BE2C (cell line): ENCODE results near the gene TRPV2.

Source experiments
- DNase-seq: peaks from one replicate; pipeline ENCODE4 v3.0.0-alpha.2; 2020
- H3K27me3 ChIP-seq: fragments of 250-450 bp; sonication (Bioruptor Pico); 2 replicates; pipeline ENCODE4 v1.5.1; 2020; ENCODE audit warnings: mild to moderate bottlenecking
- H3K36me3 ChIP-seq: fragments of 250-450 bp; sonication (Bioruptor Pico); 2 replicates; pipeline ENCODE4 v1.5.1; 2020; ENCODE audit warnings: mild to moderate bottlenecking
- H3K4me1 ChIP-seq: fragments of 250-450 bp; sonication (Bioruptor Pico); 2 replicates; pipeline ENCODE4 v1.5.1; 2020
- H3K4me3 ChIP-seq: 2 replicates; pipeline ENCODE4 v1.5.1; 2011; ENCODE audit warnings: low read depth, low read length
- H3K9me3 ChIP-seq: fragments of 250-450 bp; sonication (Bioruptor Pico); 2 replicates; pipeline ENCODE4 v1.5.1; 2020
- TF ChIP-seq, protein P1 (sequence below): IDR thresholded peaks from 2 replicates; pipeline ENCODE4 v1.5.1; 2012; ENCODE audit warnings: mild to moderate bottlenecking, low read depth, low read length

The TRPV2 gene

DNA sequence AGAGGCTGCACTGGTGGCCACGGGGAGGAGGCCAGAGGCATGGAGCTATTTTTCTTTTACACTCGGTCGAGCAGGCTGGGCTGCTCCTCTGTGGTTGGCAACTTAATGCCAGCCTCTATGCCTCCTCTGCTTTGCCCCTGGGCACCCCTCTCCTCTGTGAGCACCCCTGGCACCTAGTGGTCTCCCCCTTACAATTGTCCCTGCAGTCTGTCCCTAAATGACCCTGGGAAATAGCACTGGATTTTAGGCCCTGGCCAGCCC lies 49.6 kb downstream of the TRPV2 start:
- no peaks in the 10 kb centered on the region for H3K36me3 ChIP-seq
- no peaks in the 10 kb centered on the region for H3K27me3 ChIP-seq
- peaks cover 5% of the 10 kb centered on the region; the same call in 1 of the 2 replicates for H3K4me1 ChIP-seq
- H3K9me3 ChIP-seq, result no peaks in the 10 kb centered on the region
- TF ChIP-seq, protein P1, sequence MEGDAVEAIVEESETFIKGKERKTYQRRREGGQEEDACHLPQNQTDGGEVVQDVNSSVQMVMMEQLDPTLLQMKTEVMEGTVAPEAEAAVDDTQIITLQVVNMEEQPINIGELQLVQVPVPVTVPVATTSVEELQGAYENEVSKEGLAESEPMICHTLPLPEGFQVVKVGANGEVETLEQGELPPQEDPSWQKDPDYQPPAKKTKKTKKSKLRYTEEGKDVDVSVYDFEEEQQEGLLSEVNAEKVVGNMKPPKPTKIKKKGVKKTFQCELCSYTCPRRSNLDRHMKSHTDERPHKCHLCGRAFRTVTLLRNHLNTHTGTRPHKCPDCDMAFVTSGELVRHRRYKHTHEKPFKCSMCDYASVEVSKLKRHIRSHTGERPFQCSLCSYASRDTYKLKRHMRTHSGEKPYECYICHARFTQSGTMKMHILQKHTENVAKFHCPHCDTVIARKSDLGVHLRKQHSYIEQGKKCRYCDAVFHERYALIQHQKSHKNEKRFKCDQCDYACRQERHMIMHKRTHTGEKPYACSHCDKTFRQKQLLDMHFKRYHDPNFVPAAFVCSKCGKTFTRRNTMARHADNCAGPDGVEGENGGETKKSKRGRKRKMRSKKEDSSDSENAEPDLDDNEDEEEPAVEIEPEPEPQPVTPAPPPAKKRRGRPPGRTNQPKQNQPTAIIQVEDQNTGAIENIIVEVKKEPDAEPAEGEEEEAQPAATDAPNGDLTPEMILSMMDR, result no peak
- H3K4me3 ChIP-seq, result no peak overlapping the region
- DNase-seq, result no peak

DNA sequence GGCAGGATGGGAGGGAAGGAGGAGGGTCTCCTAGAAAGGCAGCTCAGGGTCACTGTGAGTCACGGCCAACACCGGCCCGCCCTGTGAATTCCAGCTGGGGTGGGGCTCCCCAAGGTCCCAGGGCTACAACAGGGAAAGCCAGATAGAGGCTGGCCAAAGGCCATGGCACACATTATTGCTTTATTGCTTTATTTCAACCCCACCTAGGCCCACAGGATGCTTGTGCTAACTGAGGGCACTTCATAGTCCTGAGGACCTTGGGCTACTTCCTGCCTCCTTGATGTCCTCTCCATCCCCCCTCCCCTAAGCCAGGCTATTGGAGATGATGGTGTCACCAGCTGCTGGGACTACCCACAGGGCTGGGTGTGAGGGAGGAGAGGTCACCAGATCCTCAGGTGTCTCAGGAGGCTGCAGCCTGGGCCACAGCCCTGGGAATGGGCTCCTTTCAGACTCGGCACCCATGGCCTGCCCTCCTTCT lies 50.5 kb downstream of the TRPV2 start:
- H3K27me3 ChIP-seq, result no peaks in the 10 kb centered on the region
- DNase-seq, result no peak
- TF ChIP-seq, protein P1, result no peak

DNA sequence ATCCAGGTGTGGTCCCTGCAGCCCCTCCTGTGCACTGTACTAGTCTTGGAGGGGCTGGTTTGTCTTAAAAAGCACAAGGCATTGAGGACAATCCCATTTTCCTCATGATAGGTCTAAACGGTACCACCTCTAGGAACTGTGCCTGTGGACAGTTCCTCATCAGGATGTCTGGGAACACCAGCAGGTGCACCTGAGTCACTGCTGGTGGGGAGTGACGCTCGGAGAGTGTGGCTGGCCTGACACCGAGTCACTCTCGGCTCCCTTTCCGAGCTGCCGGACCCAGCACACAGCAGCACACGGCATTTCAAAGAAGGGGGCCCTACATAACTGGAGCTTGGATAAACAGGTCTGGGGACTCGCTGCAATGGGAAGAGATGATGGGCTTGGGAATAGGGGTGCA lies 51.0 kb downstream of the TRPV2 start:
- no peaks in the 10 kb centered on the region for H3K9me3 ChIP-seq
- TF ChIP-seq, protein P1, result no peak
- DNase-seq, result no peak
- H3K4me3 ChIP-seq, result no peak overlapping the region
- no peaks in the 10 kb centered on the region for H3K36me3 ChIP-seq
- no peaks in the 10 kb centered on the region for H3K27me3 ChIP-seq
- H3K4me1 ChIP-seq, result peaks cover 5% of the 10 kb centered on the region; the same call in 1 of the 2 replicates

More for the DNA sequence above, 50.5 kb downstream of the TRPV2 start:
- peaks cover 5% of the 10 kb centered on the region; the same call in 1 of the 2 replicates for H3K4me1 ChIP-seq
- no peaks in the 10 kb centered on the region for H3K36me3 ChIP-seq
- H3K9me3 ChIP-seq, result no peaks in the 10 kb centered on the region
- H3K4me3 ChIP-seq, result no peak overlapping the region

DNA sequence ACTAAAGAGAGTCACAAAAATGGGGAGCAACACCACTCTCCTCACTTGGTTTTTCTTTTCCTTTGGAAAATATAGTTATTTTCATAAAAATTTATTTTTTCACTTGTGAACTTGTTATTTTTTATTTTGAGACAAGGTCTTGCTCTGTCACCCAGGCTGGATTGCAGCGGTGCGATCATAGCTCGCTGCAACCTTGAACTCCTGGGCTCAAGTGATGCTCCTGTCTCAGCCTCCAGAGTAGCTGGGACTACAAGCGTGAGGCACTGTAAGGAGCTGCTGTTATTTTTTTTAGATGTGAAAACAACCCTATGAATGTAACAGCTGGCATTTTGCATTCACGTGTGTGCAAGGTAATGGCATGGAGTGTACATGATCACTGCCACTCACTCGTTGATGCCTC lies 51.7 kb downstream of the TRPV2 start:
- Histone ChIP-seq H3K9me3 (no peaks in the 10 kb centered on the region), H3K36me3 (no peaks in the 10 kb centered on the region), H3K4me3 (no peak overlapping the region), H3K4me1 (peaks cover 5% of the 10 kb centered on the region; the same call in 1 of the 2 replicates), H3K27me3 (no peaks in the 10 kb centered on the region)
- TF ChIP-seq, protein P1, result no peak
- DNase-seq, result no peak

DNA sequence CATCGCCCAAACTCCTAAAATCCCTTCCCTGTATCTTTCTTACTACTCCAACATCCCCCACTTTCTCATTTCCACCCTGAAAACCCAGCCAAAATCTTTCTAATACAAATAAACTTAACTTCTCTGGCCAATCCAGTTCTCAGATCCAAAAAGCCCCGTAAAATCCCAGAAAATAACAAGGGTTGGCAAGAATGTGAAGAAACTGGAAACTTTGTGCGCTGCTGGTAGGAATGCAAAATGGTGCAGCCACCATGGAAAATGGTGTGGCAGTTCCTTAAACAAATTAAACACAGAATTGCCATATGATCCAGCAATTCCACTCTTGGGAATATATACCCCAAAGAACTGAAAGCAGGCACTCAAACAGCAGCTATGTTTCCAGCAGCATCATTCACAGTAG lies 52.5 kb downstream of the TRPV2 start:
- no peaks in the 10 kb centered on the region for H3K27me3 ChIP-seq
- TF ChIP-seq, protein P1, result no peak
- H3K4me3 ChIP-seq, result no peak overlapping the region
- DNase-seq, result no peak
- H3K4me1 ChIP-seq, result peaks cover 5% of the 10 kb centered on the region; the same call in 1 of the 2 replicates
- H3K9me3 ChIP-seq, result no peaks in the 10 kb centered on the region
- no peaks in the 10 kb centered on the region for H3K36me3 ChIP-seq

DNA sequence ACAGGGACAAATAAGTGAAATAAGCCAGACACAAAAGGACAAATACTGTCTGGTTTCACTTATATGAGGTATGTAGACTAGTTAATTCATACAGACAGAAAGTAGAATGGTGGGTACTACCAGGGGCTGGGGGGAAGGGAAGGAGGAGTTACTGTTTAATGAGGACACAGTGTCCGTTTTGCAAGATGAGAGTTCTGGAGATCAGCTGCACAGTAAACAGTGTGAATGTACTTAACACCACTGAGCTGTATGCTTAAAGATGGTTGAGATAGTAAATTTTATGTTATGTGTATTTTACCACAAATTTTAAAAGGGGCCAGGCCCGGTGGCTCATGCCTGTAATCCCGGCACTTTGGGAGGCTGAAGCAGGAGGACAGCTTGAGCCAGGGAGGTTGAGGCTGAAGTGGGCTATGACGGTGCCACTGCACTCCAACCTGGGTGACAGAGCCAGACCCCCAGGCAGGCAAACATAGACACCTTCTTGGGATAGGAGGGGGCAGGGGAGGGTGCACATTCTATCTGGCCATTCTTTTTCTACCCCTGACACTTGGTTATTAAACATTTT lies 53.1 kb downstream of the TRPV2 start:
- TF ChIP-seq, protein P1, result no peak
- no peaks in the 10 kb centered on the region for H3K27me3 ChIP-seq

More for the DNA sequence above, 53.1 kb downstream of the TRPV2 start:
- H3K9me3 ChIP-seq, result no peaks in the 10 kb centered on the region
- no peak overlapping the region for H3K4me3 ChIP-seq
- no peaks in the 10 kb centered on the region for H3K36me3 ChIP-seq
- DNase-seq, result no peak
- 0 out of 2 replicates have a peak, but pooled peaks cover 2% of the 10 kb centered on the region for H3K4me1 ChIP-seq
